Activated CD4-positive, CD25-positive, alpha-beta regulatory T cell (primary cell): ENCODE results near the gene SGCG.
"Not testable (repeated sequence)": the region's sequence is repeated elsewhere in the genome, so short reads cannot be mapped to it uniquely, and the experiment has no call there.

Source experiments
- DNase-seq, 4 experiments: peaks; one replicate each; lab custom pipeline; 2025; lab: John Stamatoyannopoulos, UW

The SGCG gene, protein sequence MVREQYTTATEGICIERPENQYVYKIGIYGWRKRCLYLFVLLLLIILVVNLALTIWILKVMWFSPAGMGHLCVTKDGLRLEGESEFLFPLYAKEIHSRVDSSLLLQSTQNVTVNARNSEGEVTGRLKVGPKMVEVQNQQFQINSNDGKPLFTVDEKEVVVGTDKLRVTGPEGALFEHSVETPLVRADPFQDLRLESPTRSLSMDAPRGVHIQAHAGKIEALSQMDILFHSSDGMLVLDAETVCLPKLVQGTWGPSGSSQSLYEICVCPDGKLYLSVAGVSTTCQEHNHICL

DNA sequence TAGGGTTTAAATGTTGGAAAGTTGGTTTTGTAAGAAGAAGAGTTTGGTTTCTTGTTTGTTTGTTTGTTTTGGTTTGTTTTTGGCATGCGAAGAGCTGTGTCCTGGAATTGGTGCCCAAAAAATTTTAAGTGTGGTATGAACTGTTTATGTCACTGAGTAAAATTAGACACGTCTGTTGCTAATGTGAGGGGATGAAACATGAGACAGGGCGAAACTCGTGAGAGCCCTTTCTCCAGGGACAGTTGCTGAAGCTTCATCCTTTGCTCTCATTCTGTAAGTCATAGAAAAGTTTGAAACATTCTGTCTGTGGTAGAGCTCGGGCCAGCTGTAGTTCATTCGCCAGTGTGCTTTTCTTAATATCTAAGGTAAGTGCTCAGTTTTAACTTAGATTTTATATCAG, at the start of gene SGCG:
Gene SGCG, plus strand, starts transcription at position 269 of the 400 bp plus-strand sequence. CDS start 22,716 bp downstream, outside the sequence.
- DNase-seq: no peak

DNA sequence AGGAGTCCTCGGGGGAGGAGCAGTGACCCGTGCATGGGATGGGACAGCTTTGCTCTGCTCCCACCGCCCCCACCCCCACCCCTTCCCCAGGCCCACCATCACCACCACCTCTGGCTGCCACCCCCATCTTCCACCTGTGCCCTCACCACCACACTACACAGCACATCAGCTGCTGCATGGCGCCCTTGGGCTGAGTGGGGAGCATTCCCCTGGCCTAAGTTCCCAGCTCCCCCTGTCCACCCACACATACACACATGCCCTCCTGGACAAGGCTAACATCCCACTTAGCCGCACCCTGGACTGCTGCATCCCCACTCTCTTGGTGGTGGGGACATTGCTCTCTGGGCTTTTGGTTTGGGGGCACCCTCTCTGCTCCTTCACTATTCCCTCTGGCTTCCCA, 46.2 kb upstream of the SGCG start:
- DNase-seq: no peak

DNA sequence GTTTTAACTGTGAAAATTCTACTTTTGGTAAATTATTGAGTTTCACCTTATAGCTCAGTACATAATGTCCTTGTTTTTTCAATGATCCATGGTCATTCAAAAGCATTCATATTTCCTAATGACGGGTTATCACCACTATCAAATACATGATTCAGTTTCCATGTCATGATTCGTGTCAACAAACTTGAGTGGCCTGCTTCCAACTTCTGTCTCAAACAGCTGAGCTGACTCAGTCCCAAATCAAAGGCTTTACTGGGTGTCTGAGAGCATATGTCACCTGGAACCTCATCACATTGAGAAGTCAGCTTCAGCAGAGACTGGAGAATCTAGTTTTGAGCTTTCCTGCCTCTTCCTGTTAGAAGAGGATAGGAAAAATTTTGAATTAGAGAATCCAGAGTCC, 40.3 kb upstream of the SGCG start:
- no peak for DNase-seq

DNA sequence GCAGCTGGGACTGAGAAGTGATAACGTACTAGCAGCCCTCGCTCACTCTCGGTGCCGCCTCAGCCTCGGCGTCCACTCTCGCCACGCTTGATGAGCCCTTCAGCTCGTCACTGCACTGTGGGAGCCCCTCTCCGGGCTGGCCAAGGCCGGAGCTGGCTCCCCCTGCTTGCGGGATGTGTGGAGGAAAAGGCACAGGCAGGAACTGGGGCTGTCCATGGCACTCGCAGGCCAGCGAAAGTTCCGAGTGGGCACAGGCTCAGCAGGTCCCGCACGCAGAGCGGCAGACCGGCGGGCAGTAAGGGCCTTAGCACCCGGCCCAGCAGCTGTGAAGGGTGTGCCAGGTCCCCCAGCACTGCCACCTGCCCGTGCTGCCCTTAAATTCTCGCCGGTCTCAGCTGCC, 38.8 kb upstream of the SGCG start:
- DNase-seq: no peak

DNA sequence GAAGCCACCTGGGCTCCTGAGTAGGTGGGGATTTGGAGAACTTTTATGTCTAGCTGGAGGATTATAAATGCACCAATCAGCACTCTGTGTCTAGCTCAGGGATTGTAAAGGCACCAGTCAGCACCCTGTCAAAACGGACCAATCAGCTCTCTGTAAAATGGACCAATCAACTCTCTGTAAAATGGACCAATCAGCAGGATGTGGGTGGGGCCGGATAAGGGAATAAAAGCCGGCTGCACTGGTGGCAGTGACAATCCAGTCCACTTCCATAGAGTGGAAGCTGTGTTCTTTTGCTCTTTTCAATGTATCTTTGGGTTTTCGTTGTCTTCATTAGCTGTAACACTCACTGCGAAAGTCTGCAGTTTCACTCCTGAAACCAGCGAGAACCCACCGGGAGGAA, 38.2 kb upstream of the SGCG start:
- DNase-seq: not testable (repeated sequence)

DNA sequence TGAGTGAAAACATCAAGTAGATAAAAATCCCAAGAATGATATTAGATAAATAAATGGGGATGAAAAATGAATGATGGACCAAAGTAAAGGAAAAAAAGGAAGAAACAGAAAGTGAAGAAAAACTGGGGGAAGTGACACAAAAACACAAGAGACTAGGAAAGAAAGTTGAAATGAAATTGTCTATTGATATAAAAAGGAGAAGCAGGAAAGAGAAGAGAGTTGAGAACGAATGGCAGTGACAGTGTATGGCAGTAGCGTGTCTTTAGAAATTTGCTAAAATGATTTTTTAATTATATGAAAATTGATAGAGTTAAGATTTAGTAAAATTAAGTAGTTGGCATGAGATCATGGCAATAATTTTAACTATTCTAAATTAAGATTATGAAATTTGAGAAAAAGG, 36.3 kb upstream of the SGCG start:
- no peak for DNase-seq

DNA sequence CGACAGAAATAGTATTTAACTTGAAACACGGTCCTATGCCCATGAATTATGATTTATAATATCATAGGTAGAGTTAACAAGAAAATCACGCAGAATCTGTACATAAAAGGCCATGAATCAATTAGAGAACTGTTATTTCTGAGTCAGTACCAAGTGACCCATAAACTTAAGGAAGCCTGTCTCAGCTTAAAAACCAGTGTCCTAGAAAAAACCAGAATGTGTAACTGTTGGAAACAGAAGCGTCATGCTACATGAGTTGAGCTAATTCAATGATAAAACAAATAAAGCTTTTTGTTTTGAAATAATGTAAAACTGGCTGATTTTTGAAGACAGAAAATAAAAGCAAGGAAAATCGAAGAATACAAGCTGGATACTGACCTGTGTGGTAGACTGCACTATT, 34.8 kb upstream of the SGCG start:
- DNase-seq: no peak

DNA sequence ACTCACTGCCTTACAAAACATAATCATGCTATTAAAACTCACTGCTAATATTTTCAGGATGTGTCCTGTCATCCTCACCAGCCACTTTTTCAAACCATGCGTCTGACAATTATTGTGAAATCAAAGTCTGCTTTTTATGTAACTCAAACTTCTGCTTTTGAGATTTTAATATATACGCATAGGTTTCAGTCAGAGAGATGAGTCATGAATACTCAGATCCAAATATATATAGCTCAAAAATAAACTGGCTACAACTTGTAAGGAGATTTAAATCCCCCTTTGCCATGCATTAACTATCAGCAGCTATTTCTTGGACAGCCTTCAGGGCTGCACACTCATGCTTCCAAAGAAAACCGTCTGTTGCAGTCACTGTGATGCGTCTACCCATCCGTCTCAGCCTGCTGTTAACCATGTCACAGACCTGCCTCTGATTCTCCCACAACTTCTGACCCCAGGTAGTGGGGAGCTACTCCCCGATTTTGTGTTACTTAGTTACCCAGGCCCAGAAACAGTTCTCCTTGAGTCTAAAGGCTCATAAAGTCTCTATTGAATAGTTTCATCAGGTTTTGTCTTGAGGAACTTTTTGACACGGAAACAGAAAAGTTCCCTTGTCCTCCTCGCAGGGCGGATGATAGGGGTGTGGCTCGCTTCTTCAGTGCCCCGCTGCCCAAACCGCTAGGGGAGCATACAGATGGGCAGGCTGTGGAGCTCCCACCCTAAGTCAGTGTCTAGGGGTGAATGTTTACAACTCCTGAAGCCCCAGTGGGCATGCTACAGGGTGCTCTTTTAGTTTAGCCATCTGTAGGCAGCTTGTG, 33.8 kb upstream of the SGCG start:
- DNase-seq: no peak

DNA sequence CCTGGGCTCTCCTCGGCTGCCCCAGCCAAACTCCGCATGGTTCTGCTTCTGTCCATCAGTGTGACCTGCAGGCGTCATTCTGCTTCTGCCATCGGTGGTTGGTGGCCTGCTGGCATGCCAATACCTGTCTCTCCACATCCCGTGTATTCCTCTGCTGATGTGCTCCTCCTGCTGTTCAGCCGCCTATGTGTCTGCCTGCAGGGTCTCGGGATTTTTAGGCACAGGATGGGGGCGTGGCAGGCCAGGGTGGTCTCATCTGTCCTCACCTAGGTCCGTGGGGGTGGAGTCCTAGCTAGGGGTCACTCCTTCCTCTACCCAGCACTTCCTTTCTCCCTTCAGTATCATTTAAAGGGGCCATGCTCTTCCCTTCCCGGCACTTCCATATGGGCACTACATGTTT, 33.0 kb upstream of the SGCG start:
- no peak for DNase-seq

DNA sequence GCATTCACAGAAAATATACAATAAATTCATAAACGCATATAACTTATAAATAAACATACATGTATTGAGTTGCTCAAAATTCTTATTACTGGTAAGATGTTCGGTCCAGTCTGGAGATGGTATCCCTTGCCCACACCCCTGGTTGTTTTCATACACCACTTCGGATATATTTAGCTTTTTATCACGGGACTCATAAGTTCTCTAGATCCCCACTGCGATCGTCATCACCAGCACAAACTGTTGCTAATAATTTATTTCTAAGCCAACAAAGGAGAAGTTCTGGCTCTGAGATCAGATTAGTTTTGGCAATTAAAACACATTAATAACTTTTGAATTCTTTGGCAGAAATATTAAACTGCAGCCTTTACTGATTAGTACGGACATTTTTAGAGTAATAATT, 23.0 kb upstream of the SGCG start:
- no peak for DNase-seq

DNA sequence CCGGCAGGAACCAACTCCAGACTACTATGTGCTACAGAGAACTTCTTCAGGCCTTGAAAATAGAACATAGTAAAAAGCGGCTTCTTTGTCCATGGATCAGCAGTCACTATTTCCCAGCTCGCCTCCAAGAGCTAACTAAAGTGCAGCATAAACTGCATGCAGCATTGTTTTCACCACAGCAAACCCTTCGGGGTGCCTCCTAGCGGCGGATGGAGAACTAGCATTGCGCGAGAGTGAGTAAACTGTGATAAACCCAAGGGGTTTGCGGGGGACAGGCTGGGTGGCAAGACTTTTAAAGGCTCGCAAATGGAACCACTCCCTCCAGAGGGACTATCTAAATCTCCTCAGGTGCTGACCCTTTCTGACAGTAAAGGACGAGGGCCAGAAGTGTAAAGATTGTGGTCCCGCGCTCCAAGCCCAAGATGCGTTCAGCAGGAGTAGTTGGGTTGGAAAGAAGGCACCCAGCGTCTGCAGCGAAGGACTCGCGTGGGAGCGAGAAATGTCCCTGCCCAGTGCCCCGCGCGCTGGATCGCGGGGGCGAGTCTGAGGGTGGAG, 21.5 kb upstream of the SGCG start:
- DNase-seq: no peak

DNA sequence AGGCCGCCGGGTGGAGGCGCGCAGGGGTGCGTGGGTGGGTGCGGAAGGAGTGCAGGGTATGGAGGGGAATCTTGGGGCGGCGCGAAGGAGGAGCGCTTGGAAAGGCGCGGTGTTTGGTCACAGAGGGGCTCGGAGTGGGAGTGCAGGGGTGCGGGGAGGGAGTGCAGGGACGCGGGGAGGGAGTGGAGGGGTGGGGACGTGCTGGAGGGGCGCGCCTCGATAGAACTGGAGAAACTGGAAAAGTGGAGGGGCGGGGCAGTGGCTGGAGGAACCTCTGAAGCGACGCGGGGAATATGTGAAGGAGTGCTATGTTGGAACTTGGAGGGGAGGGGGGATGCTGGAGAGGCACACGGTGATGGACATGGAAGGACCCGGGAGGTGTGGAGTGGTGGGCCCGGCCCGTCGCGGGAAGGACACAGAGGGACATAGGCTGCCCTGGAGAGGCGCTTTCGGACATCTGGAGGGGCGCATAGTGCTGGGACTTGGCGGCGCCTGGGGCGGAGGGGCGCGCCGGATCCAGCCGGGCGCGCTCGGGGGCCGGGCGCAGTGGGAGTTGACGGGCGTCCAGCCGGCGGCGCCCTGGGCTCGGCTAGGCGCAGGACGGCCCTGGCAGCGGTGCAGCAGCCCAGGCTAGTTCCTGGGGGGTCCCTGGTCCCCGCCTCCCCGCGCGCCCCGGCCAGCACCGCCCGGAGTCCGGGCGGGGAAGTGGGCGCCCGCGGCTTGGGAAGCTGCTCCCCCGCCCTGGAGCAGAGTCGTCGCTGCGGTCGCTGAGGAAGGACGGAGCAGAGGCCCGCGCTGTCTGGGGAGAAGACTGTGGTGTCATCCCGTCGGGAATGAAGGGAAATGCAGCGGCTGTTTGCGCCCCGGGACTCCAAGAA, 20.8 kb upstream of the SGCG start:
- DNase-seq: no peak

DNA sequence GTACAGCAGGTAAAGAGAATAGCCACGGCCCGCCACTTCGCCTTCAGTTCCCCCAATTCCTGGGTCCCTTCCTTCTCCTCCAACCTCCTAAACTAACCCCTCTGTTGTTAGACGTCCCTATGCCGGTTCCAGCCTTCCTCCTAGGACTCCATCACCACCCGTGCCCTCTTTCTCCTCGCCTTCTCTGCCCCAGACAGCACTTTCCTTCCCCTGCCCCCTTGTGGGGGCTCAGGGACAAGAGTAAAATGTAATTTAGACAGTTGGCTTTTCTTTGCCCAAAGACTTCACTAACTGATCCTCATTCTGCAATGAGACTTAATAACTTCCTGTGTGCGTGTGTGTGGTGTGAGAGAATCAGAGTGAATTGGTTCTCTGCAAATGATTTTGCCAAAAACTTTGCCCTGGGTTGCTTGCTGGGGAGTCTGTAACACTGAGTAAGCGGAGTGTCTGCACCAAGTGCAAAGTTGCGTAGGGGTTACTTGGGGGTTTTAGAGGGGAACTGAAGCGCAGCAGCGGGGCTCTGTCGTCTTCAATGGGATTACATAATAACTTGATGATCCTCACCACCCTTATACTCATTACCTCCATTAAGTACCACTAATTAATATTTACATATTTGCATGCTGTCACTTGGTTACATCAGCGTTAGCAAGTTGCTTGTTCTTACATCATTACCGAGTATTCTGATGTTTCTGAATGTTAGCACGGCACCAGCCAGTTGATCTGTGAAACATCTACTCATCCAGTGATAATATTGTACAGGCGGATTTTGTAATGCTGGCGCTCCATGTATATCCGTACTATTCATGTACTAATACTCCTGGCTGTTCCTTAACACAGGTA, 19.9 kb upstream of the SGCG start:
- DNase-seq: no peak

DNA sequence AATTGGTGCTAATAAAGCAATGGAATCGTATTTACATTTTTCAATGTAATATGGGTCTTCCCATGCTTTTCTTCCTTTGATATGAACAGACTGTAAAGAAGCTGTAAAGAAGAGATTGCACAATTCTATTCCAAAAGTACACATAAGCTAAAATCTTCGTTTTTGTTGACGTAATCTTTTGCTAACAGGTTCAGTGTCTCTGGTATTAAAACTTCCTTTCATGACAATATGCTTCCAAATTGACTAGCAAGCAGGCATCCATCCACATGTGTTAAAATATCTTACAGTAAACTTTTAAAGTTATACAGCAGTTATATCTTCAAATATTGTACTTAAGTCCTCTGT, 19.3 kb upstream of the SGCG start:
- no peak for DNase-seq

DNA sequence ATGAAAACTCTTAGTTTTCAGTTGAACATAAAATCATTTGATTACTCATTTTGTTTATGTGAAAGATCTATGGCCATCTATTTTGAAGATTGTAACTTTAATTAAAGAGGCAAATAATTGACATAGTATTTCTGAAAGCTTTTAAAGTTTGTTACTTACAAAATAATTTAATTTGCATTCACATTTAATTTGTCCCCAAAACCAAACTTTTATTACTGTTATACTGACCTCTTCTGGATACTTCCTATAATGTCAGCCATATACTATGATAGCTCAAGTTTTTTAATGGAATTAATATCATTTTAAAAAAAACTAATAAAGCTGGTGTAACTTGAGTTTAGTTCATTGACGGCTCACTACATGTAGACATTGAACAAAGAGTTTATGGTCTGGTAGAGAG, 4.9 kb upstream of the SGCG start:
- DNase-seq: no peak

DNA sequence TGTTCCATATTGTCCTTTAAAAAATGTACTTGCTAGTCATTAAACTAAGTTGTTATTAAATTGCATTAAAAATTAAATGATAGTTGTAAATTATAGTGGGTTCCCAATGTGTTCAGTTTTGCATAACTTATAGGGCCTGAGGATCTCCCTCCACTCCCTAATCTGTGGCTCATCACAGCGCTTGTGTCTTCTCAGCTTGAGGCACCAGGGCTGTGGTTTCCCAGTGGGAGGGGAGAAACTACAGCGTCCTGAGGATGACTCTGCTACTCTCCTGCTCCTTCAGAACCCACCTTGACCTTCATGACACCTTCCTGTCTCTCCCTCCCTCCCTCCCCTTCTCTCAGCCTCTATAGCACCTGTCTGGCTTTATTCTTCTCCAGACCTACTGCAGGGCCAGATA, 1.4 kb downstream of the SGCG start:
- DNase-seq: no peak

DNA sequence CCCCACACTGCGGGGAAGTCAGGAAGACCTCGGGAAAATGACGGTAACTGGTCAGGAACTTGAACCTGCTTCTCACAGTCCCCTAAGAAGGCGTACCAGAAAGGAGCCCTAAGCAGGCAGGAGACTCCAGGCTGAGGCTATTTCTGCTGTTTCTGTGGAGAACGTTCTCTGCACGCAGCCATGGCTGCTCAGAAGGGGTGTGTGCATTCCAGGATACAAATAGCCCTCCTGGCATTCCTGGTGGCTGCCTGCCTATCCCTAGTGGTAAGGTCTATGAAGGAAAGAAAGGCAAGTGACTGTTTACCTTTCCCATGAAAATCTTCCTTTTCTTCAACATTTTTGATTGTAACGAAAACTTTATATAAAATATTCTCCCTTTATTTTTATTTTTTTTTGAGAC, 2.5 kb downstream of the SGCG start:
- no peak for DNase-seq

DNA sequence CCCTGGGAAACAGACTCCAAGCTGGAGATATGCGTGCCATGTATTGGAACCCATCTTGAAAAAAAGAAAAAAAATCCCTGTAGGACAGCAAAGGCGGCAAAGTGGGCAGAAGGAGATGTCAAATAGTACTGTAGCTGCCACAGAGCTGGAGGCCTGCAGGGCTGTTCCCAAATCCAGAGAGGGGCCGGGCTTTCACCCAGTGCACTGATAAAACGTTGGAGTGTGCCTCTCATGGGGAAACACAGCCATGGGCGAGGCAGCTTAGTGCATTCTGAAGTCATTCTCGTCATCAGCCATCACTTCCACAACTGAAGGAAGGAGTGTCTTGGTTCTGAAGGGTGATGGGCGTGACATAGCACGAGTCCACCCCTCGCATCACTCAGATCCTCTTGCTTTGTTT, 4.8 kb downstream of the SGCG start:
- DNase-seq: no peak

DNA sequence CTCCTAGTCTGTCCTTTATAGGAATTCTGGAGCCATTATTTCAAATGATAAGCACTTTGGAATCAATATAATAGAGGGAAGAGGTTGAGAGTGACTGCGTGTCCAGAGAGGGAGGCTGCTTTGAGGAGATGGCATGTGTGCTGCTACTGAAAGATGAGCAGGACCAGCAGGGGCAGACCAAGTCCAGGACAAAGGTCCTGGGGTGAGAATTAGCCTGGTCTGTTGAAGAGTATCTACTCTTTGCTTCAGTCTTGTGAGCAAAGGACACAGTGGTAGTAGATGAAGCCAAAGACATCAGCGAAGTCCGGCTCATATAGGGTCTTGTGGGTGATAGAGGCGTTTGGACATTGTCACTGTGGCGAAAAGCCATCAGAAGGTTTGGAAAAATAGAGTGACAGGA, 21.1 kb downstream of the SGCG start:
- no peak for DNase-seq

DNA sequence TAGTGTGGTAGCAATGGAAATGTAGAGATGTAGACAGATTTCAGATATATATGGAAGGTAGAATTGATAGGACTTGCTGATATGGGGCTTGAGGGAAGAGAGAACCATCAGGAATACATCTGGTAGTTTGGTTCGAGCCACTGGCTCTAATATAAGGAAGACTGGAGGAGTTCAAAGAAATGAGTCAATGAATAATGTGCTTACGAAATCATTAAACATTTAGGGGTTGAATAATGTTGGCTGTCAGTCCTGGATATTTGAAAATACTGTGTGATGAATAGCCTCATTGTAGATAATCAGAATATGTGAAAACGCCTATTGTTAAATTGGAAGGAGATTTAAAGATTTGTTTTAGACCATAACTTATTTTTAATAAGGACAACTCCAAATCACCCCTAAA, 21.6 kb downstream of the SGCG start:
- DNase-seq: no peak

DNA sequence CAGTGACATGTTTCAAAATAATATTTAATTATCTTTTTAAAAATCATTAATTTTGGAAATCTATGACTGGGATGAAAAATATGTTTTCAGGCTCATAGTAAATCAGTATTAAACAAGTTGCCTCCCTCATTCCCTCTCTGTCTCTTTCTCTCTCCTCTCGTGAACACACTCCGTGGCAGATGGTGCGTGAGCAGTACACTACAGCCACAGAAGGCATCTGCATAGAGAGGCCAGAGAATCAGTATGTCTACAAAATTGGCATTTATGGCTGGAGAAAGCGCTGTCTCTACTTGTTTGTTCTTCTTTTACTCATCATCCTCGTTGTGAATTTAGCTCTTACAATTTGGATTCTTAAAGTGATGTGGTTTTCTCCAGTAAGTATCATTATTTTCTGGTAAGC, 22.7 kb downstream of the SGCG start:
- no peak for DNase-seq

DNA sequence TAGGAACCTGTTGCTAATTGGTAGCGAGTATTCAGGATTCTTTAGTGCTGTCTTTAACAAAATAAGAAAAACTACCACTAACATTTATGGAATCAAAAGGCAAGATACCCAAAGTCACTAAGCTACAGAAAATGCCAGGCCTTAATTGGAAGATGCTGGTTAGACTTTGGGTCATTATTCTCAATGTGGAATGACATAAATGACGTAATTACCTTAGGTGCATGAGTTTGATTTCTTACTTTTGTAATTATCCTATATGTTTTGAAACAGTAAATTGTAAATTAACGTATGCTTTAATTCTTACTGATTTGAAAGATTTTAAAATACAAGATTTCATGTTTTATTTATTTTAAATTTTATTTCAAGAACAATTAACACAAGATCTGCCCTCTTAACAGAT, 25.0 kb downstream of the SGCG start:
- no peak for DNase-seq
